Natural killer cell (primary cell): ENCODE data around the gene DIABLO. TPM values are rescaled to one million over a fixed set of nuclear protein-coding genes. Genes with fewer than 3 reads are reported as not detected.

Source experiments
- ATAC-seq, 3 donors: fragments of 150-1000 bp in 2 of 3; fragments of 200-7000 bp in 1 of 3; cut with Tn5 transposase; 1 replicate in 1 of 3; 2 replicates in 2 of 3; pipeline ENCODE4 v1.10.0; 2021; ENCODE audit warnings: mild to moderate bottlenecking in 2 of 3, moderate library complexity in 2 of 3
- DNase-seq, 2 donors: peaks; one replicate each; pipeline versions ENCODE4 v3.0.0 to v3.0.0-alpha.2; 2013 to 2021; ENCODE audit warnings: mixed read lengths in 1 of 2
- H3K27ac ChIP-seq: one replicate; pipeline ENCODE4 v1.5.1; 2013; ENCODE audit warnings: mild to moderate bottlenecking, low read length
- H3K27me3 ChIP-seq: one replicate; pipeline ENCODE4 v1.6.1; 2013; ENCODE audit warnings: low read length; ENCODE audit not compliant: control insufficient read depth, insufficient read depth
- H3K36me3 ChIP-seq: one replicate; pipeline ENCODE4 v1.6.1; 2013; ENCODE audit warnings: low read length; ENCODE audit not compliant: control insufficient read depth, insufficient read depth
- H3K4me1 ChIP-seq: one replicate; pipeline ENCODE4 v1.6.1; 2013; ENCODE audit warnings: low read length; ENCODE audit not compliant: control insufficient read depth, insufficient read depth
- H3K4me3 ChIP-seq: one replicate; pipeline ENCODE4 v1.5.1; 2013; ENCODE audit warnings: low read length
- H3K9me3 ChIP-seq: one replicate; pipeline ENCODE4 v1.6.1; 2013; ENCODE audit warnings: low read length; ENCODE audit not compliant: control insufficient read depth, insufficient read depth
- H3K27ac Mint-ChIP-seq, 2 donors: one replicate each; pipeline ENCODE4 v1.8.0; 2022; ENCODE audit warnings: mild to moderate bottlenecking in 2 of 2, mixed read lengths in 2 of 2, moderate library complexity in 1 of 2
- H3K27me3 Mint-ChIP-seq, 2 donors: one replicate each; pipeline ENCODE4 v1.8.0; 2022; ENCODE audit warnings: low read depth in 2 of 2, mixed read lengths in 2 of 2
- H3K36me3 Mint-ChIP-seq: one replicate; pipeline ENCODE4 v1.8.0; 2022; ENCODE audit warnings: mixed read lengths
- H3K4me1 Mint-ChIP-seq, 2 donors: one replicate each; pipeline ENCODE4 v1.8.0; 2022; ENCODE audit warnings: mixed read lengths in 2 of 2
- H3K4me3 Mint-ChIP-seq: one replicate; pipeline ENCODE4 v1.8.0; 2022; ENCODE audit warnings: mild to moderate bottlenecking, moderate library complexity, mixed read lengths
- H3K9me3 Mint-ChIP-seq, 2 donors: one replicate each; pipeline ENCODE4 v1.8.0; 2022; ENCODE audit warnings: mixed read lengths in 2 of 2
- WGBS: methylation state at CpG from one replicate; pipeline ENCODE4 v1.1.7; 2013; ENCODE audit warnings: missing lambda C conversion rate; ENCODE audit not compliant: insufficient coverage; 5-methylcytosine and 5-hydroxymethylcytosine counted together
- intact Hi-C: fragments of 100-400 bp; cut with micrococcal nuclease; formaldehyde crosslinking; loops from one replicate; pipeline ENCODE4 v1.14.2; 2022
- total RNA-seq, 4 donors: library from RNA; stranded (reverse); fragments of 120-200 nt in 1 of 4; gene quantifications; one replicate each; pipeline versions ENCODE4 v1.2.3 to v1.2.4, GENCODE V29; 2013 to 2022
- TF ChIP-seq, protein P1 (sequence below): fragments of 200-600 bp; IDR thresholded peaks from one replicate; pipeline ENCODE4 v1.8.0; 2022; ENCODE audit warnings: antibody characterized with exemption

DIABLO gene
- total RNA-seq, 3 donors from 2014 or later (not counting 1 experiment from before 2014, with no cell fraction given): 84.8 to 102 (median 101) TPM

DNA sequence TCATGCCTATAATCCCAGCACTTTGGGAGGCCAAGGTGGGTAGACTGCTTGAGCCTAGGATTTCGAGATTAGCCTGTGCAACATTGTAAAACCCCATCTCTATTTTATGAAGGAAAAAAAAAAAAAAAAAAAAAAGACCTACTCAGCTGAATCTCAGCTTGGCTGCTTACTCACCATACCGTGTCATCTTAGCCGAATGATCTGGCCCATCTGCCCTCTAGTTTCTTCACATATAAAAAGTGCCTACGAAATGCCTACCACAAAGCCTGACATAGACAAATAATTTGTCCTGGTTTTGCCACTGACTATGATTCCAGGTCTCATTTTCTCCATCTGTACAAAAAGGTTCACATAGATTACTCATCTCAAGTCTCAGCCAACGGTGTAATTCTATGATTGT lies 10.1 kb downstream of the DIABLO start:
- Mint-ChIP-seq H3K4me3 (no peak overlapping the region), H3K9me3 (no peaks in the 10 kb centered on the region), H3K36me3 (peaks cover 18% of the 10 kb centered on the region), H3K27me3 (no peaks in the 10 kb centered on the region), H3K27ac (no peak overlapping the region), H3K4me1 (peaks cover 0 to 5% of the 10 kb centered on the region in 2 donors)
- Histone ChIP-seq H3K4me3 (no peak overlapping the region), H3K27ac (no peak overlapping the region), H3K9me3 (no peaks in the 10 kb centered on the region), H3K4me1 (no peaks in the 10 kb centered on the region), H3K36me3 (peaks cover 68% of the 10 kb centered on the region), H3K27me3 (no peaks in the 10 kb centered on the region)
- DNase-seq (no peak), ATAC-seq (no peak)
- WGBS: 97% methylated on average over 4 of the region's 5 CpGs
- intact Hi-C loops: no loop called here
- TF ChIP-seq, protein P1, sequence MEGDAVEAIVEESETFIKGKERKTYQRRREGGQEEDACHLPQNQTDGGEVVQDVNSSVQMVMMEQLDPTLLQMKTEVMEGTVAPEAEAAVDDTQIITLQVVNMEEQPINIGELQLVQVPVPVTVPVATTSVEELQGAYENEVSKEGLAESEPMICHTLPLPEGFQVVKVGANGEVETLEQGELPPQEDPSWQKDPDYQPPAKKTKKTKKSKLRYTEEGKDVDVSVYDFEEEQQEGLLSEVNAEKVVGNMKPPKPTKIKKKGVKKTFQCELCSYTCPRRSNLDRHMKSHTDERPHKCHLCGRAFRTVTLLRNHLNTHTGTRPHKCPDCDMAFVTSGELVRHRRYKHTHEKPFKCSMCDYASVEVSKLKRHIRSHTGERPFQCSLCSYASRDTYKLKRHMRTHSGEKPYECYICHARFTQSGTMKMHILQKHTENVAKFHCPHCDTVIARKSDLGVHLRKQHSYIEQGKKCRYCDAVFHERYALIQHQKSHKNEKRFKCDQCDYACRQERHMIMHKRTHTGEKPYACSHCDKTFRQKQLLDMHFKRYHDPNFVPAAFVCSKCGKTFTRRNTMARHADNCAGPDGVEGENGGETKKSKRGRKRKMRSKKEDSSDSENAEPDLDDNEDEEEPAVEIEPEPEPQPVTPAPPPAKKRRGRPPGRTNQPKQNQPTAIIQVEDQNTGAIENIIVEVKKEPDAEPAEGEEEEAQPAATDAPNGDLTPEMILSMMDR: no peak

GRCh38 chr12:122208073-122208820 lies 17.6 kb downstream of the DIABLO start:
- ATAC-seq: no peak
- peaks cover 45% of the 10 kb centered on the region for H3K36me3 ChIP-seq
- H3K4me1 ChIP-seq: peaks cover 4% of the 10 kb centered on the region
- Mint-ChIP-seq H3K4me3 (no peak overlapping the region), H3K4me1 (peaks cover 7 to 11% of the 10 kb centered on the region in 2 donors), H3K27me3 (peaks cover 7 to 8% of the 10 kb centered on the region in 2 donors), H3K36me3 (peaks cover 1% of the 10 kb centered on the region), H3K27ac (no peak overlapping the region), H3K9me3 (no peaks in the 10 kb centered on the region)
- 97% methylated on average over 18 of the region's 18 CpGs for WGBS
- H3K27ac ChIP-seq: no peak overlapping the region
- TF ChIP-seq, protein P1: no peak
- intact Hi-C loops: no loop called here
- H3K9me3 ChIP-seq: no peaks in the 10 kb centered on the region
- no peak for DNase-seq
- H3K4me3 ChIP-seq: no peak overlapping the region
- H3K27me3 ChIP-seq: peaks cover 8% of the 10 kb centered on the region

DNA sequence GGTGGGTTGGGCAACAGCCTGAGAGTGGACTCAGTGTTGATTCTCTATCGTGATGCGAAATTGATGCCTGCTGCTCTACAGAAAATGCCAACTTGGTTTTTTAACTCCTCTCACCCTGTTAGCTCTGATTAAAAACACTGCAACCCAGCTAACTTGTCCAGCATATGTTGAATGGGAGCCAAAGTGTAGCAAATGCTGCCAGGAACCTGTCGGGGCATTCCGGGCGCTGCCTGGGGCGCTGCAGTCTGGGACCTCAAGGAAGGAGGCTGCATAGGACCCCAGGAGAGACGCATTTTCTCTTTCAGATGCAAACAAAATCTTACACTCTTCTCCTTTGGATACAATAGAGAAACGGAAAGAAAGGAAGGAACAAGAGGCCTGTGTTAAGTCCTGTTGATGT lies 18.5 kb downstream of the DIABLO start:
- Histone ChIP-seq H3K9me3 (no peaks in the 10 kb centered on the region), H3K36me3 (peaks cover 41% of the 10 kb centered on the region), H3K27ac (no peak overlapping the region), H3K4me3 (no peak overlapping the region), H3K27me3 (peaks cover 16% of the 10 kb centered on the region), H3K4me1 (peaks cover 12% of the 10 kb centered on the region)
- Mint-ChIP-seq H3K4me3 (no peak overlapping the region), H3K36me3 (no peaks in the 10 kb centered on the region), H3K27me3 (peaks cover 8 to 13% of the 10 kb centered on the region in 2 donors), H3K4me1 (peaks cover 7 to 14% of the 10 kb centered on the region in 2 donors), H3K9me3 (no peaks in the 10 kb centered on the region), H3K27ac (no peak overlapping the region)
- TF ChIP-seq, protein P1: no peak
- intact Hi-C loops: no loop called here
- DNase-seq: no peak
- no peak for ATAC-seq
- WGBS: 98% methylated on average over 6 of the region's 8 CpGs
